ENCODE measurements around the gene ATP1A3.
A peak's percentile ranks its signal among the peaks of the same experiment; 100 is the strongest.

The ATP1A3 gene

GRCh38 chr19:41932259-41932719 is 61.7 kb downstream of the ATP1A3 start:
- no peaks in the 10 kb centered on the region for H3K36me3 ChIP-seq (replicated peaks)
- in situ Hi-C loops (cut with HindIII; ENCODE audit: low pct_ligation_motif_present, low sequenced_read_pairs): no loop called here
- H3K27me3 ChIP-seq (replicated peaks): peaks cover 75% of the 10 kb centered on the region
- no peak overlapping the region for H3K27ac ChIP-seq
- DNase-seq: no peak
- no peak overlapping the region for H3K4me3 ChIP-seq (ENCODE audit: low read depth, low read length)
- TF ChIP-seq CTCF (IDR thresholded peaks at IDR 0.05; ENCODE audit: low read depth, low read length, missing control alignments): no peak

- peaks cover 74% of the 10 kb centered on the region for H3K27me3 ChIP-seq (replicated peaks)
- H3K27ac ChIP-seq: no peak overlapping the region
- TF ChIP-seq CTCF (IDR thresholded peaks at IDR 0.05; ENCODE audit: low read depth, low read length, missing control alignments): peak; percentile 67
- H3K4me3 ChIP-seq (ENCODE audit: low read depth, low read length): no peak overlapping the region
- in situ Hi-C loops (cut with HindIII; ENCODE audit: low pct_ligation_motif_present, low sequenced_read_pairs): no loop called here
- no peaks in the 10 kb centered on the region for H3K36me3 ChIP-seq (replicated peaks)
- no peak for DNase-seq
Measured at GRCh38 chr19:41930926-41931592, 63.0 kb downstream of the ATP1A3 start.

GRCh38 chr19:41930322-41930722 is 63.7 kb downstream of the ATP1A3 start:
- in situ Hi-C loops (cut with HindIII; ENCODE audit: low pct_ligation_motif_present, low sequenced_read_pairs): no loop called here
- H3K27me3 ChIP-seq (replicated peaks): peaks cover 70% of the 10 kb centered on the region
- no peaks in the 10 kb centered on the region for H3K36me3 ChIP-seq (replicated peaks)
- no peak overlapping the region for H3K4me3 ChIP-seq (ENCODE audit: low read depth, low read length)
- no peak for DNase-seq
- TF ChIP-seq CTCF (IDR thresholded peaks at IDR 0.05; ENCODE audit: low read depth, low read length, missing control alignments): no peak
- no peak overlapping the region for H3K27ac ChIP-seq

GRCh38 chr19:41929536-41930071 is 64.4 kb downstream of the ATP1A3 start:
- Histone ChIP-seq H3K36me3 (replicated peaks) (no peaks in the 10 kb centered on the region), H3K27me3 (replicated peaks) (peaks cover 71% of the 10 kb centered on the region), H3K27ac (no peak overlapping the region), H3K4me3 (ENCODE audit: low read depth, low read length) (no peak overlapping the region)
- no peak for TF ChIP-seq CTCF (IDR thresholded peaks at IDR 0.05; ENCODE audit: low read depth, low read length, missing control alignments)
- DNase-seq: no peak
- in situ Hi-C loops (cut with HindIII; ENCODE audit: low pct_ligation_motif_present, low sequenced_read_pairs): no loop called here

- peak; percentile 30 for TF ChIP-seq CTCF (IDR thresholded peaks at IDR 0.05; ENCODE audit: low read depth, low read length, missing control alignments)
- Histone ChIP-seq H3K36me3 (replicated peaks) (no peaks in the 10 kb centered on the region), H3K27ac (no peak overlapping the region), H3K4me3 (ENCODE audit: low read depth, low read length) (peak overlapping the region; percentile 29), H3K27me3 (replicated peaks) (peaks cover 73% of the 10 kb centered on the region)
- in situ Hi-C loops (cut with HindIII; ENCODE audit: low pct_ligation_motif_present, low sequenced_read_pairs): no loop called here
- DNase-seq: no peak
Measured at GRCh38 chr19:41928754-41929535, 65.1 kb downstream of the ATP1A3 start.
